ENCODE results near the gene SPATA1. TPM values are rescaled to one million over a fixed set of nuclear protein-coding genes. Genes with fewer than 3 reads are reported as not detected.

The SPATA1 gene
- total and polyA plus RNA-seq, 2 donors (not counting 1 experiment from before 2014, with no cell fraction given), result 0.73 to 8.6 TPM

DNA sequence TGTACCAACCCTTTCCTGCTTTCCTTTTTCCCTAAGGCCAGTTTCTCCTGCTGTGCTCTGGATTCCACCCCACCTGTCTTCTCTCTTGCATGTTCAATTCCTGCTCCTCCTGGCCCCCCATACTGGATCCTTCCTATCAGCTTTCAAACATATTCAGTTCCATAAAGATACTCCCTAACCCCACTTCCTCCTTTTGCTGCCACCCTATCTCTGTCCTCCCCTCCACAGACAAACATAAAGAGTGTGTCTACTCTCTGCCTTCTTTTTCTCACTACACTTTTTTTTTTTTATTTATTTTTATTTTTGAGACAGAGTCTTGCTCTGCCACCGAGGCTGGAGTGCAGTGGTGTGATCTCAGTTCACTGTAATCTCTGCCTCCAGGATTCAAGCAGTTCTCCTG, 44.1 kb upstream of the SPATA1 start:
- no peak overlapping the region for H3K9ac ChIP-seq (ENCODE audit: low read length)
- TF ChIP-seq EZH2 (IDR thresholded peaks at IDR 0.05; ENCODE audit: borderline replicate concordance, insufficient read depth, low read depth, low read length, poor library complexity, severe bottlenecking) (no peak), CTCF (IDR thresholded peaks at IDR 0.05) (no peak)
- no peaks in the 10 kb centered on the region for H3K36me3 ChIP-seq (replicated peaks in 1 of 2; ENCODE audit: control extremely low read depth in 1 of 2, control insufficient read depth in 1 of 2, extremely low read depth in 1 of 2, insufficient read depth in 2 of 2, low read length in 1 of 2)
- peaks cover 52% of the 10 kb centered on the region for H3K27me3 Mint-ChIP-seq
- no peak for DNase-seq
- ChIA-PET POLR2A (no interaction called here), CTCF (no interaction called here)
- H2AFZ ChIP-seq (ENCODE audit: insufficient read depth, low read depth, low read length, poor library complexity, severe bottlenecking), result no peak overlapping the region
- ATAC-seq (ENCODE audit: low read depth), result no peak
- no peak overlapping the region for H3K27ac ChIP-seq (ENCODE audit: low read length in 2 of 2)
- H3K4me3 Mint-ChIP-seq, result no peak overlapping the region
- no peaks in the 10 kb centered on the region for H3K4me1 Mint-ChIP-seq
- no peak overlapping the region for H3K27ac Mint-ChIP-seq
- no peak overlapping the region for H3K4me3 ChIP-seq (ENCODE audit: control extremely low read depth in 1 of 5, extremely low read depth in 1 of 5, insufficient read depth in 1 of 5, low read depth in 2 of 5, low read length in 4 of 5)
- H3K9me3 Mint-ChIP-seq (ENCODE audit: insufficient read depth), result no peaks in the 10 kb centered on the region
- no peak overlapping the region for H3K4me2 ChIP-seq (replicated peaks; ENCODE audit: low read depth, low read length, poor library complexity, severe bottlenecking)
- no peaks in the 10 kb centered on the region for H3K4me1 ChIP-seq (ENCODE audit: control insufficient read depth in 2 of 2, insufficient read depth in 2 of 2, low read length in 2 of 2)
- intact Hi-C loops (cut with micrococcal nuclease), result no loop called here
- no peaks in the 10 kb centered on the region for H3K79me2 ChIP-seq (ENCODE audit: control insufficient read depth, insufficient read depth, low read length)
- H3K27me3 ChIP-seq (replicated peaks in 1 of 4; ENCODE audit: control extremely low read depth in 1 of 4, control insufficient read depth in 3 of 4, insufficient read depth in 4 of 4, low read length in 3 of 4), result peaks cover 0 to 4% (median 3%) of the 10 kb centered on the region in 4 experiments
- peaks cover 0 to 1% (median 0%) of the 10 kb centered on the region in 3 donors for H3K9me3 ChIP-seq (ENCODE audit: control extremely low read depth in 1 of 3, control insufficient read depth in 2 of 3, insufficient read depth in 1 of 3, low read length in 2 of 3)
- H4K20me1 ChIP-seq (ENCODE audit: control insufficient read depth, insufficient read depth, low read length, poor library complexity, severe bottlenecking), result no peaks in the 10 kb centered on the region
- WGBS (ENCODE audit: insufficient coverage), result no CpG with 5 or more reads among the region's 1 CpG

GRCh38 chr1:84467298-84467697, 38.9 kb upstream of the SPATA1 start:
- Histone ChIP-seq H4K20me1 (ENCODE audit: control insufficient read depth, insufficient read depth, low read length, poor library complexity, severe bottlenecking) (no peaks in the 10 kb centered on the region), H2AFZ (ENCODE audit: insufficient read depth, low read depth, low read length, poor library complexity, severe bottlenecking) (no peak overlapping the region), H3K9me3 (ENCODE audit: control extremely low read depth in 1 of 3, control insufficient read depth in 2 of 3, insufficient read depth in 1 of 3, low read length in 2 of 3) (peaks cover 0 to 2% (median 1%) of the 10 kb centered on the region in 3 donors), H3K79me2 (ENCODE audit: control insufficient read depth, insufficient read depth, low read length) (no peaks in the 10 kb centered on the region), H3K4me1 (ENCODE audit: control insufficient read depth in 2 of 2, insufficient read depth in 2 of 2, low read length in 2 of 2) (no peaks in the 10 kb centered on the region), H3K36me3 (replicated peaks in 1 of 2; ENCODE audit: control extremely low read depth in 1 of 2, control insufficient read depth in 1 of 2, extremely low read depth in 1 of 2, insufficient read depth in 2 of 2, low read length in 1 of 2) (no peaks in the 10 kb centered on the region), H3K27ac (ENCODE audit: low read length in 2 of 2) (no peak overlapping the region), H3K4me2 (replicated peaks; ENCODE audit: low read depth, low read length, poor library complexity, severe bottlenecking) (no peak overlapping the region), H3K9ac (ENCODE audit: low read length) (no peak overlapping the region), H3K4me3 (ENCODE audit: control extremely low read depth in 1 of 5, extremely low read depth in 1 of 5, insufficient read depth in 1 of 5, low read depth in 2 of 5, low read length in 4 of 5) (no peak overlapping the region), H3K27me3 (replicated peaks in 1 of 4; ENCODE audit: control extremely low read depth in 1 of 4, control insufficient read depth in 3 of 4, insufficient read depth in 4 of 4, low read length in 3 of 4) (peaks cover 0 to 15% (median 13%) of the 10 kb centered on the region in 4 experiments)
- no peak overlapping the region for H3K4me3 Mint-ChIP-seq
- peaks cover 68% of the 10 kb centered on the region for H3K27me3 Mint-ChIP-seq
- ChIA-PET POLR2A (no interaction called here), CTCF (no interaction called here)
- no peak for TF ChIP-seq EZH2 (IDR thresholded peaks at IDR 0.05; ENCODE audit: borderline replicate concordance, insufficient read depth, low read depth, low read length, poor library complexity, severe bottlenecking)
- TF ChIP-seq CTCF (IDR thresholded peaks at IDR 0.05), result no peak
- ATAC-seq (ENCODE audit: low read depth) (no peak), DNase-seq (no peak)
- intact Hi-C loops (cut with micrococcal nuclease), result no loop called here
- no peaks in the 10 kb centered on the region for H3K4me1 Mint-ChIP-seq
- H3K9me3 Mint-ChIP-seq (ENCODE audit: insufficient read depth), result no peaks in the 10 kb centered on the region
- H3K27ac Mint-ChIP-seq, result no peak overlapping the region

Data from B cell (primary cell).